Activated effector memory CD4-positive, alpha-beta T cell treated with Interleukin-2 at 50 U/mL for 16 hours (primary cell): Measurements from ENCODE around the gene FOXO4.

Experiments used
- DNase-seq: peaks from one replicate; pipeline ENCODE4 v3.0.0-alpha.2; 2020

The FOXO4 gene

GRCh38 chrX:71147496-71148277 lies 52.0 kb downstream of the FOXO4 start:
- no peak for DNase-seq

GRCh38 chrX:71148278-71148663 lies 52.6 kb downstream of the FOXO4 start:
- no peak for DNase-seq

GRCh38 chrX:71151366-71151765 lies 55.7 kb downstream of the FOXO4 start:
- no peak for DNase-seq
